Stimulated activated naive CD8-positive, alpha-beta T cell treated with anti-CD3 and anti-CD28 coated beads, Interleukin-15, amount 100 ng/mL, for 72 hours (primary cell): Measurements from ENCODE around the gene TACC2.

Source experiments
- ATAC-seq: fragments of 150-1000 bp; cut with Tn5 transposase; 2 replicates; pipeline ENCODE4 v1.10.0; 2021; ENCODE audit warnings: mild to moderate bottlenecking, moderate library complexity
- DNase-seq, 2 donors: peaks; one replicate each; pipeline ENCODE4 v3.0.0; 2021 to 2022
- H3K27ac Mint-ChIP-seq, 2 donors: one replicate each; pipeline ENCODE4 v1.8.0; 2022; ENCODE audit warnings: mild to moderate bottlenecking in 2 of 2, mixed read lengths in 2 of 2, moderate library complexity in 2 of 2
- H3K27me3 Mint-ChIP-seq: one replicate; pipeline ENCODE4 v1.8.0; 2022; ENCODE audit warnings: mixed read lengths
- H3K4me1 Mint-ChIP-seq: one replicate; pipeline ENCODE4 v1.8.0; 2022; ENCODE audit warnings: mild to moderate bottlenecking, mixed read lengths
- H3K4me3 Mint-ChIP-seq, 2 donors: one replicate each; pipeline ENCODE4 v1.8.0; 2022; ENCODE audit warnings: mild to moderate bottlenecking in 2 of 2, mixed read lengths in 2 of 2, moderate library complexity in 1 of 2
- H3K9me3 Mint-ChIP-seq, 2 donors: one replicate each; pipeline ENCODE4 v1.8.0; 2022; ENCODE audit warnings: mixed read lengths in 2 of 2

The TACC2 gene

DNA sequence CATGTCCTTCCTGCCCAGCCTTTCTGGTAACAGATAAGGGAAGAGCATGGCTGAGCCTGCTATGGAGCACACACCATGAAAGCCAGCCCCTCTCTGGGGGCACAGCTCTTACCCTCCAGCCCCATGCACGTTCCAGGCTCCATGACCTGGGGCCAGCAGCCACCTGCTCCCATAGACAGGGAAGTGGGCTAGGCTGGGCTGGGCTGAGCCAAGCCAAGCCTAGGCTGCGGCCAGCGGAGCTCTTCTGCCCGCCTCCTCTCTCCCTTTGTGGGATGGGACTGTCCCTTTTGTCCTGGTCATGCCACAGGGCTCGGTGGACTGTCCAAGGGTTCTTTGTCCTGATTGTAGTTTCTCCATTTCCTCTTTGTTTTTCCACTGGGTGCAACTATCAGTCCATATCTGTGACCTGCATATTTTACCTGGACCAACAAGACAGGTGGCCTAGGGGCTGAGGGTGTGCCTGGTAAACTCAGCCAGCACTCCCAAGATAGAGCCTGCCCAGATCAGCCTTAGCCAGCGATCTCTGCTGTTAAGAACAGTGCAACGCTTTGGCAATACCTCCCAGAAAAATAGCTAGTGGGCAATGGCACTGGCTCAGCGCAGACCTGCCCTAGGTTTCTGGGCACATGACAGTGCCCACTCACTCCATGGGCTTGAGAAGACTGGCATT lies 184.9 kb downstream of the TACC2 start:
- H3K27ac Mint-ChIP-seq: no peak overlapping the region
- no peak for ATAC-seq
- DNase-seq: no peak
- no peaks in the 10 kb centered on the region for H3K4me1 Mint-ChIP-seq
- peaks cover 38% of the 10 kb centered on the region for H3K27me3 Mint-ChIP-seq
- H3K4me3 Mint-ChIP-seq: no peak overlapping the region
- no peaks in the 10 kb centered on the region for H3K9me3 Mint-ChIP-seq

DNA sequence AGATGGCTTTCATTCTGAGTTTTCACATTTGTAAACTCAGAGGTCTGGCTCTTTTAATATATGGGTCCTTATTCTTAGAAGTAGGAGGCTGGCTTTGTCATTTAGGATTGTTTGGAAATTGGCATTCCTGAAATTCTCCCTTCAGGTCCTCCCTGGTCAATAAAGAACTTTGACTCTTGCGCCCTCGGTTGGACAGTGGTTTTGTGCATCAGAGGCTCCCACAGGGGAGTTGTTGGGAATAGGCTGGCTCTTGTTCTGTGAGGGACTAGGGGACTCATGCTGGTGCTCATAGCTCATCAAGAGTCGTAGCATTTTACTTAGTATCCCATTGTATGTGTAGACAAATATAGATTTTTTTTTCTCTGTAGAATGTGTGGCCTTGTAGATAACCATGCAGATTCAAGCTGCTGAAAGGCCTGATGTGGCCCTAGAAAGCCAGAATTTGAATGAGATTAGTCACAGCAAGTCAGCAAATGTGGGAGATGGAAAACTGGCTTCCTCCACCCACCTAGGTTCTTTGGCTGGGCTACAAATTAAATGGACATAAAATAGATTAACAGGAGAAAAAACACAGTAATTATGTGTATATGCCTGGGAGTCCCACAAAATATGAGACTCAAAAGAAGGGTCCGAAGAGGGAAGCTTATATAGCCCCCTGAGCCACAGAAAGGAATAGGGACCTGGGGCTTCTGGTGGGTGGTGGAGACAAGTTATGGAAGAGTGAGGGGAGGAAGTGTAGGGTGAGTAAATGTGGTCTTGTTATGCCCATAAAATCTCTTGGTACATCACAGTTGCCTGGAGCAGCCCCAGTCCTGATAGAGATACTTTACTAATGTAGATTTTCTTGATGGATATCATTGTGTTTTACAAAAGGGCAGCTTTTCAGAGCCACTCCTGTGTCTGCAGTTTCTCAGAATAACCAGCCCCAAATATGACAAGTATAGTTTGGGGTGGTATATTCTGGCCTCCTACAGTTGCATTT lies 187.6 kb downstream of the TACC2 start:
- H3K27me3 Mint-ChIP-seq: peaks cover 24% of the 10 kb centered on the region
- no peak for ATAC-seq
- no peaks in the 10 kb centered on the region for H3K9me3 Mint-ChIP-seq

DNA sequence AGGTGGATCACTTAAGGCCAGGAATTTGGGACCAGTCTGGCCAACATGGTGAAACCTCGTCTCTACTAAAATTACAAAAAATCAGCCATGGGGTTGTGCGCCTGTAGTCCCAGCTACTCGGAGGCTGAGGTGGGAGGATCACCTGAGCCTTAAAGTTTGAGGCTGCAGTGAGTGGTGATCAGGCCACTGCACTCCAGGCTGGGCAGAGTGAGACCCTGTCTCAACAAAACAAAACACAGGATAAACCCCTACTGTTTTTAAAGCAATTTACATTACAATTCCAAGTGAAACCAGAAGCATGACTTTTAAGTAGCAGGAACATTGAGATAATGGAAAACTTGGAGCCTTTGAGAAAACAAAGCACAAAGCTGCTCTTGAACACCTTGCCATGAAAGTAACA lies 189.7 kb downstream of the TACC2 start:
- no peaks in the 10 kb centered on the region for H3K4me1 Mint-ChIP-seq
- H3K4me3 Mint-ChIP-seq: no peak overlapping the region
- DNase-seq (no peak), ATAC-seq (no peak)
- no peak overlapping the region for H3K27ac Mint-ChIP-seq
- peaks cover 28% of the 10 kb centered on the region for H3K27me3 Mint-ChIP-seq
- no peaks in the 10 kb centered on the region for H3K9me3 Mint-ChIP-seq

More for the DNA sequence above, 187.6 kb downstream of the TACC2 start:
- Mint-ChIP-seq H3K4me3 (no peak overlapping the region), H3K4me1 (no peaks in the 10 kb centered on the region), H3K27ac (no peak overlapping the region)
- DNase-seq: no peak

DNA sequence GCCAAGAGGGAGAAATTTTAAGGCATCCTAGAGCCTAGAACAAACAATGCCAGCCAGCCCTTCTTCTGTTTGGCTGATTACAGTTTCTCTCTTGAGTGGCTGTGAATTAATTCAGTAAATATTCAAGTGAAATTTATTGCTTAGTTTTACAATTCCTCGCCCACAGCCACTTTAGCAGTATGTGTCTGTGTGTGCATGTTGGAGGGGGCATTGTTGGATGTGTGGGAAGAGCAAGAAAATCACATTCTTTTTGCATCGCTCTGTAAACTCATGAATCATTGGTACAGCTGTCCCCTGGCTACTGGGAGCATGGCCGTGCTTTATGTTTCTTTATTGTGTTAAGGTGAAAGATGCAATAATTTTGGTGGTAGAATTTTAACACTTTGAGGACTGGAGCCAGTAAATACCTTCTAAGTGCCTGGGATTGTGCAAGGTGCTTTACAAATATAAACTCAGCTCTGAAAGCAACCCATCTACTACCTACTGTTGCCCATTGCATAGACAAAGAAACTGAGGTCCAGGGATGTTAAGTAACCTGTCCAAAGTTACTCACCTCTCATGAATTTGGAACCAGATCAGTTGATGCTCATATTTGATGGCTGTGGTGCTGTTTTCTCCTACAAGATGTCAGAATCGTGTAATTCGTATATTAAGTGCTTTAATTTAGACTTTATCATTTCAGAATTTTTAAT lies 192.2 kb downstream of the TACC2 start:
- H3K9me3 Mint-ChIP-seq: no peaks in the 10 kb centered on the region
- peaks cover 20% of the 10 kb centered on the region for H3K27me3 Mint-ChIP-seq
- no peaks in the 10 kb centered on the region for H3K4me1 Mint-ChIP-seq
- DNase-seq (no peak), ATAC-seq (no peak)
- no peak overlapping the region for H3K27ac Mint-ChIP-seq
- H3K4me3 Mint-ChIP-seq: no peak overlapping the region

DNA sequence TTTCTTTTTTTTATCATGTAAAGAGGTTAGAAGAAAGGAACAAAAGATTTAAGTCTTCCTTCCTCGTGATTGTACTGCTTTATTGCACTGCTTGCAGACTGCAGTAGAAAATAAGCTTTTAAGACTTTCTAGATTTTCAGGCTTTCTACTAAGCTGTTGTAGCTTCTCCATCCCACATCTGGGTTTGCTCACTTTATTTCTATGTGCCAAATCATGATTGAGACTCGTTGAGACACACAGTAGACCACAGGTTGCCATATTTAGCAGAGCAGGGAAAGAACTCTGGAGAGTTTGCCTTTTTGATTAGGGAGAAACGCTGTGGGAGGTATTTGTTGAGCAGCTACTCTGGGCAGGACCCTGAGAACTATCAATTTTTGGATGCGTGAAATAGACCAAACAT lies 192.9 kb downstream of the TACC2 start:
- ATAC-seq (no peak), DNase-seq (no peak)
- no peak overlapping the region for H3K4me3 Mint-ChIP-seq
- H3K4me1 Mint-ChIP-seq: no peaks in the 10 kb centered on the region
- H3K27me3 Mint-ChIP-seq: peaks cover 20% of the 10 kb centered on the region
- no peaks in the 10 kb centered on the region for H3K9me3 Mint-ChIP-seq
- H3K27ac Mint-ChIP-seq: no peak overlapping the region

DNA sequence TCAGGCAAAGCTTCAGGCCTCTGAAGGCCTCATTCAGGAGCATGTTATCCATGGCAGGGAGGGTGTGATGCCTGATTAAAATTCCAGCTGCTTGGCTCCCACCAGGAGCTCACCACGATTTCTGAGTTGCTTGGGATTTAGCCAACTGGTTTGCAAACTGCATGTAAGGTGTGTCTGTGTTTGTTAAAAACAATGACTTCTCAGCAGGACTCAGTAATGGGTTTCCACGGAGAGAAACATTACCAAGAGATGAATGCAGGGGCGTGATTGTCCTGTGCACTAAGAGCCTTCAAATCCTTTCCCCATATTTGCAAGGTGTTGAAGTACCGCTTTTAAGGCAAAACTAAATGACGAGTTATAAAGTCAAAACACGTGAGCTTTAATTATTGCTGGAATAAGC lies 193.3 kb downstream of the TACC2 start:
- DNase-seq (no peak), ATAC-seq (no peak)
- Mint-ChIP-seq H3K4me3 (no peak overlapping the region), H3K4me1 (no peaks in the 10 kb centered on the region), H3K27ac (no peak overlapping the region), H3K27me3 (peaks cover 20% of the 10 kb centered on the region), H3K9me3 (no peaks in the 10 kb centered on the region)

DNA sequence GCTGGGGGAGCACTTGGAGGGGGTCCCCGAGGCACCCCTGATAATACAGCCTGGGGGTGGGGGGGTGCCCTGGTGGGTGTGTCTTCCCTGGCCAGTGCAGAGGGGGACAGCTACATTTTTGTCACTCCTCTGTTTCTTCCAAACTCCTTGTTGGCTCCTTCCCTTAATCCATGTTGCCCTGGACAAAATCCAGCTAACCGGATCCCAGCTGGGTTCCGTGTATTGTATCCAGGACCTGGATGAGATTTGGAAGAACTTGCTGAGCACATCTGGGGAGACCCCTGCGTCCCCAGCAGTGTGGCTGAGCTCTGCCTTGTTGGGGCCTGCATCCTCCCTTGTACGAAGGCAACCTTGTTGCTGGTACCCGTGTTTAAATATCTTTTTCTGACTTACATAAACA lies 195.3 kb downstream of the TACC2 start:
- Mint-ChIP-seq H3K27ac (no peak overlapping the region), H3K4me3 (no peak overlapping the region), H3K4me1 (no peaks in the 10 kb centered on the region), H3K27me3 (peaks cover 30% of the 10 kb centered on the region), H3K9me3 (no peaks in the 10 kb centered on the region)
- ATAC-seq: no peak
- DNase-seq: no peak

DNA sequence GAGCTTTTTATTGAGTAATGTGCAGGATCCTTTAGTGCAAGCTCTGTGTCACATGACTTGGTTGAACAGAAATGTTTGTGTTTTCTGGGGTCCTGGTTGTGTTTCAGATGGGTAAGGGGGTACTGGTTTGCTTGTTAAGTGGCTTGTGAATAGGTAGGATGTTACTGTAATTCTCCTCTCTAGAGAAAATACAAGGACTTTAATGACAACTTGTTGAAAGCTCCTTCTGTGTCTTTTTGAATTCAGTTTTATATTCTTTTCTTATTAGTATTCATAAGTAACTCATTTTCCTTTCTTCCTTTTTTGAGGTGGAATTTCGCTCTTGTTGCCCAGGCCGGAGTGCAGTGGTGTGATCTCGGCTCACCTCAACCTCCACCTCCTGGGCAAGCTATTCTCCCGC lies 196.7 kb downstream of the TACC2 start:
- Mint-ChIP-seq H3K4me3 (no peak overlapping the region), H3K27me3 (peaks cover 31% of the 10 kb centered on the region), H3K9me3 (no peaks in the 10 kb centered on the region), H3K4me1 (no peaks in the 10 kb centered on the region), H3K27ac (no peak overlapping the region)
- no peak for ATAC-seq
- no peak for DNase-seq

DNA sequence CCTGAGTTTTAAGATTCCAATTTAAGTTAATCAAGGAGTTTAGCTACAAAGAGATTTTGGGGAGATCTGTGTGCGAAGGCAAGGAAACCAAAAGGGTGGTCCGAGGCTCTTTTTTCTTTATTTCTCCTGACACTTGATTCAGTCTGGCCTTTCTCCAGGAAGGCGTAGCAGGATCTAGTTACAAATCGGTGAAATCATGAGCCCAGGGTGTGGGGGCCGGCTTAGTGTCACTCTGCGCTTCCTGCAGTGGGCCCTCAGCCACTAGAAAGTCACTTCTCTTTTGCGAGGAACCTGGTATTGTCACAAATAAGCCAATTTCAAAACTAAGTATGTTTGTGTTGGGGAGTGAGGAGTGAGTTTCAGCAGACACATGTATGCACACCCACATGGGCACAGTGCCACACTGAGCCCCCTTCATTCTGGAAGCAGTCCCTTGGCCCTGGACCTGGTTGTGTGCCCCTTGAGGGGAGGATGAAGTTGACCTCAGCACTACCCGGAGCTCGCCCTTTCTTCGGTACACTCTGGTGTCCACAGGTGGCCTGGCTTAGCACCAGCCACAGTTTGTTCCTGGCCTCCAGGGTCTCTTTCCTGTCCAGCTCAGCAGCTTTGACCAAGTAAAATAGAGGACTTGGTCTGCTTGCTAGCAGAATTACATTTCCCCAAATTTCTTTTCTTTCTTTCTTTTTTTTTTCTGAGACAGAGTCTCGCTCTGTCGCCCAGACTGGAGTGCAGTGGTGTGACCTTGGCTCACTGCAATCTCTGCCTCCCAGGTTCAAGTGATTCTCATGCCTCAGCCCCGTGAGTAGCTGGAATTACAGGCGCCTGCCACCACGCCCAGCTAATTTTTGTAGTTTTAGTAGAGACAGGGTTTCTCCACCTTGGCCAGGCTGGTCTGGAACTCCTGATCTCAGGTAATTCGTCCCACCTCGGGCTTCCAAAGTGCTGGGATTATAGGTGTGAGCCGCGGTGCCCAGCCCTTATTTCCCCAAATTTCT lies 198.2 kb downstream of the TACC2 start:
- no peak for ATAC-seq
- DNase-seq: no peak
- H3K27ac Mint-ChIP-seq: no peak overlapping the region
- H3K9me3 Mint-ChIP-seq: no peaks in the 10 kb centered on the region
- H3K4me3 Mint-ChIP-seq: no peak overlapping the region
- H3K4me1 Mint-ChIP-seq: no peaks in the 10 kb centered on the region
- peaks cover 20% of the 10 kb centered on the region for H3K27me3 Mint-ChIP-seq

DNA sequence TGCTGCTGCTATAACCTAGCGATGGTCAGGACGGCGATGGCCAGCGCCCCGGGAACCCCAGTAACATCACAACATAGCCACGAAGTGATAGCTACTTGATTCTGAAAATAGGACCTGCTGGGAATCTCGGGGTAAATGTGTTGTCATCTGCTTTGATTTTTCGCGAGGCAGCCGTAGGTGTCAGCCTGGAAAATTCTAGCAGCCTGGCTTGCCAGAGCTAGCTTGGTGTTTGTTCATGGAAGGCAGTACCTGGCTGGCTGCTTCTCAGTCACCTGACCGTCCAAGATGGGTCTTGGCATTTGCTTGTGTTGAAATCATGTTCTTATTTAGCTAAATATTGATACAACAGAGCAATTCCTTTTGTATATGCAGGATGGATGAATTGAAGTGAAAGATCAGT lies 199.7 kb downstream of the TACC2 start:
- ATAC-seq: no peak
- no peak for DNase-seq
- Mint-ChIP-seq H3K27me3 (peaks cover 11% of the 10 kb centered on the region), H3K9me3 (no peaks in the 10 kb centered on the region), H3K27ac (no peak overlapping the region), H3K4me1 (no peaks in the 10 kb centered on the region), H3K4me3 (no peak overlapping the region)

DNA sequence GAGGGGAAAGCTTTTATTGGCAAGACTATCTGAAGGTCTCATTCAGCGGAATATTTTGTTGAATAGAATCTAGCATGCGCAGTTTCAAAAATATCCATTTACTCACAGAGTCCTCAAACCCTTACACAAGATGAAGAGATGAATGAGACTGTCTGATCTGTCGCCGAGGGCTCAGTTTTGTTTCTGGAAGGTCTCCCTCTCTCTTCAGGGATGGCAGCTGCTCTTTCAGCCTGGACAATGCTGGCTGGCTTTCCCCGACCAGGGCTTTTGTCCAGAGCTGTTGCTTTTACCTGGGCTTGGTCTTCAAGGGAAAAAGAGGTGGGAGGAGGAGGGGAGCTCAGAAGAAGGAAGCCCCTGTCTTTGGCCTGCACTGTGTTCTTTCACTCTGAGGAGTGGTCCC lies 200.2 kb downstream of the TACC2 start:
- H3K27me3 Mint-ChIP-seq: peaks cover 11% of the 10 kb centered on the region
- ATAC-seq (no peak), DNase-seq (no peak)
- no peak overlapping the region for H3K4me3 Mint-ChIP-seq
- no peaks in the 10 kb centered on the region for H3K4me1 Mint-ChIP-seq
- H3K27ac Mint-ChIP-seq: no peak overlapping the region
- no peaks in the 10 kb centered on the region for H3K9me3 Mint-ChIP-seq

DNA sequence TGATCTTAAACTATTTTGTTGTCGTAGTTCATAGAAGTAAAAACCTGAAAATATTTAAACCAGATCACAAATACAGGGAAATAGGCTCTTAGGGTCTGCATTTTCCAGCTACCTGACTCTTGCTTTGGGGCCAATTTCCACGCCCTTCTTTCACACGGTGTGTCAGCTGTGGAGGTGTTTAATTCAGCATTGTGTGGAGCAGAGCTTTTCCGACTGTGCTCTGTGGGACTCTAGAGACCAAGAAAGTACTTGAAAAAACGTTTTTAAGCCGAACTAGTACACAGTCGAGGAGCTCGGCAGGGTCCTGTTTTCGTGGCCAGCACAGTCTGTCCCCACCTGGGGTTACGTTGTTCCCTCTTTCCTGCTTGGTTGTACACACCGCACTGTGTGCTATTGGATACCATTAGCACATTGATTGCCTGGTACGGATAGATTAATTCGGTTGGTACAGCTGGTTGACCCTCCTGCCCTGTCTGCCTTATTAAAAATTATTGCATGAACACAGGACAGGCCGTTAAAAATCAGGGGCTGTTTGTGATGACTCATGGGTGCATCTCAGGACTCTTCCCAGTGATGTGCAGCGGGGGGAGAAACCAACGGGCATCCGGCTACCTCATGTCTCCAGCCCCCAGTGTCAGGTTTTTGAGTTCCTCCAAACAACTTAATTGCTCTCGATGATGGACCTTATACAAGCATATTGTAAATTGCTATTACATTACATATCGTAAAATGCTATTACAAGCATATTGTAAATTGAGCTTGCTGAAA lies 201.4 kb downstream of the TACC2 start:
- Mint-ChIP-seq H3K27me3 (peaks cover 11% of the 10 kb centered on the region), H3K27ac (no peak overlapping the region), H3K4me3 (no peak overlapping the region), H3K4me1 (no peaks in the 10 kb centered on the region), H3K9me3 (no peaks in the 10 kb centered on the region)
- ATAC-seq (no peak), DNase-seq (no peak)

DNA sequence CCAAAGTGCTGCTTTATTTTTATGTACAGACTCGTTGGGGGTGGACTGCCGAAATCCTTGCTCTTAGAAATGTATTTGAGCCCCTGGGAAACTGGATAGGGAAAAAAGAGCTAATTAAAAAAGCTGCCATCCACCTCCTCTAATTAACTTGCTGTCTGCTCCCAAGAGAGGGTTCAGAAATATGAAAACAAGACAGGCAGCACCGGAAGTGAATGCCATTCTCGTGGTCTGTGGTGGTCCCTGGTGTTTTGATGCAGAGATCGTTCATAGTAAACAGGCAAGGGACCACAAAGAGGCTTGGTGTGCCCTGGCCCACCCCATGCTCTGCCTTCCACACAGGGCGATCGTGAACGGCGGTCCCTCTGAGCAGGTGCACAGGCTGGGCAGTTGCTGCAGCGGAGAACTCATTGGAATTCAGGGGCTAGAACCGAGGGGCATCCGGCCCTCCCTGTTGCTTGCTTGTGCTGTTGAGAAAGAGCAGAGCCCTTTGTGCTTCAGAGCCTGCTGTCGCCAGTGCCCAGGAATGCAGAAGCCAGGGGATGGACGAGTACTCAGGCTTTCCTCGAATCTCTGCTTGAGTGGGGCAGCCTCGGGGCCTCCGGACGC lies 203.1 kb downstream of the TACC2 start:
- Mint-ChIP-seq H3K27ac (no peak overlapping the region), H3K4me1 (no peaks in the 10 kb centered on the region), H3K9me3 (no peaks in the 10 kb centered on the region), H3K27me3 (peaks cover 11% of the 10 kb centered on the region), H3K4me3 (no peak overlapping the region)
- DNase-seq: no peak
- no peak for ATAC-seq

DNA sequence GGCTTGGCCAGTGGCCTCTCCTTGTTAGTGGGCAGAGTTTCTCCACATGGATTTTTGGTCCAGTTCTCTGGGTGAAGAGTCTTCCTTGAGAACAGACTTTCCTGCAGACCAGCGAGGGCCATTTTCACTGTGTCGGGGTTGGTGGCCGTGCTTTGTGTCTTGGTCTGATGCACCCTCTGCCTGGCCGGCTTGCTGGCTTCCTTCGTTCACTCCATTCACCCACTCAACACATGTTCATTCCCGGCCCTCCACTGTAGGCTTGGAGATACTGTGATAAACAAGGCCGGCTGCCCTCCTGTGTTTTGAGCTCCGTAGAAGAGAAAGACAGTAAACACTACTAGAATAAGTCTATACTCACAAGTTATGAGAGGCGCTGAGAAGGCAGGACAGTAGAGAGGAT lies 205.3 kb downstream of the TACC2 start:
- peak overlapping the region in 1 of 2 donors; percentile 57 for H3K27ac Mint-ChIP-seq
- no peaks in the 10 kb centered on the region for H3K4me1 Mint-ChIP-seq
- no peaks in the 10 kb centered on the region for H3K9me3 Mint-ChIP-seq
- peaks cover under 1% of the 10 kb centered on the region for H3K27me3 Mint-ChIP-seq
- DNase-seq (no peak), ATAC-seq (no peak)
- H3K4me3 Mint-ChIP-seq: no peak overlapping the region
